Measurements from ENCODE around the gene SP110.
A peak's percentile ranks its signal among the peaks of the same experiment; 100 is the strongest.
"Not testable (repeated sequence)": the region's sequence is repeated elsewhere in the genome, so short reads cannot be mapped to it uniquely, and the experiment has no call there.

Gene SP110

GRCh38 chr2:230222829-230223228, 3.0 kb upstream of the SP110 start:
- not testable (repeated sequence) for DNase-seq

GRCh38 chr2:230221493-230221892, 1.7 kb upstream of the SP110 start:
- no peak for DNase-seq

GRCh38 chr2:230220347-230220969, 674 bp upstream of the SP110 start:
- no peak for DNase-seq

GRCh38 chr2:230218421-230218820, 1.4 kb downstream of the SP110 start:
- DNase-seq = no peak

- no peak for DNase-seq
Measured at GRCh38 chr2:230217424-230217823, 2.4 kb downstream of the SP110 start.

- no peak for DNase-seq
Measured at GRCh38 chr2:230216489-230216888, 3.3 kb downstream of the SP110 start.

GRCh38 chr2:230209422-230210051, 10.2 kb downstream of the SP110 start:
- no peak for DNase-seq

- DNase-seq = no peak
Measured at GRCh38 chr2:230208576-230208975, 11.2 kb downstream of the SP110 start.

- no peak for DNase-seq
Measured at GRCh38 chr2:230205721-230206120, 14.1 kb downstream of the SP110 start.

- no peak for DNase-seq
Measured at GRCh38 chr2:230205034-230205433, 14.8 kb downstream of the SP110 start.

- peak; percentile 19 for DNase-seq
Measured at GRCh38 chr2:230203110-230203676, 16.6 kb downstream of the SP110 start.

GRCh38 chr2:230202430-230203109, 17.2 kb downstream of the SP110 start:
- peak; percentile 26 for DNase-seq

- DNase-seq = no peak
Measured at GRCh38 chr2:230184727-230185578, 34.8 kb downstream of the SP110 start.

GRCh38 chr2:230181195-230181594, 38.6 kb downstream of the SP110 start:
- no peak for DNase-seq

GRCh38 chr2:230179907-230180306, 39.9 kb downstream of the SP110 start:
- DNase-seq = no peak

- no peak for DNase-seq
Measured at GRCh38 chr2:230178546-230179485, 41.0 kb downstream of the SP110 start.

- DNase-seq = no peak
Measured at GRCh38 chr2:230176996-230177395, 42.8 kb downstream of the SP110 start.

- DNase-seq = no peak
Measured at GRCh38 chr2:230174466-230174865, 45.3 kb downstream of the SP110 start.

GRCh38 chr2:230172852-230173251, 46.9 kb downstream of the SP110 start:
- DNase-seq = no peak

- DNase-seq = no peak
Measured at GRCh38 chr2:230172156-230172555, 47.6 kb downstream of the SP110 start.

GRCh38 chr2:230170532-230170931, 49.3 kb downstream of the SP110 start:
- DNase-seq = no peak
